GM12874 (cell line): ENCODE data around the gene PGC.

ENCODE experiments used
- CTCF ChIP-seq: IDR thresholded peaks from 2 replicates; pipeline ENCODE4 v1.5.1; 2011; ENCODE audit warnings: low read depth, mild to moderate bottlenecking, control low read depth, low read length, moderate library complexity; ENCODE audit not compliant: insufficient read depth

Gene PGC

GRCh38 chr6:41724586-41725501 lies 22.4 kb downstream of the PGC start:
- peak; percentile 19; the same call in 1 of the 2 replicates for TF ChIP-seq CTCF

- TF ChIP-seq CTCF: no peak
These were observed 23.0 kb downstream of the PGC start for GRCh38 chr6:41724228-41724580.

- TF ChIP-seq CTCF: no peak
These were observed 23.5 kb downstream of the PGC start for GRCh38 chr6:41723530-41724227.

- TF ChIP-seq CTCF: no peak
These were observed 24.1 kb downstream of the PGC start for GRCh38 chr6:41722969-41723529.

GRCh38 chr6:41721414-41721813 lies 25.8 kb downstream of the PGC start:
- TF ChIP-seq CTCF: no peak

- TF ChIP-seq CTCF: no peak
These were observed 26.4 kb downstream of the PGC start for GRCh38 chr6:41720783-41721182.

GRCh38 chr6:41720262-41720620 lies 27.0 kb downstream of the PGC start:
- TF ChIP-seq CTCF: no peak
